ENCODE results near the gene TPT1.

The TPT1 gene

GRCh38 chr13:45341799-45342500 is 967 bp upstream of the TPT1 start:
- peak overlapping the region; percentile 94 for H3K4me3 ChIP-seq (ENCODE audit: low read length)
- H3K9me3 ChIP-seq (ENCODE audit: insufficient read depth, low read depth, low read length), result no peaks in the 10 kb centered on the region
- peak overlapping the region; percentile 52 for H3K27ac ChIP-seq (ENCODE audit: low read length)
- peak overlapping the region; percentile 93 for H3K9ac ChIP-seq (ENCODE audit: low read depth, low read length)
- no peaks in the 10 kb centered on the region for H3K27me3 ChIP-seq (ENCODE audit: insufficient read depth, low read length)
- H3K36me3 ChIP-seq (ENCODE audit: insufficient read depth, low read depth, low read length), result peaks cover 45% of the 10 kb centered on the region
- peaks cover 9% of the 10 kb centered on the region; the same call in 1 of the 2 replicates for H3K4me1 ChIP-seq (ENCODE audit: insufficient read depth, low read length)

- Histone ChIP-seq H3K9me3 (ENCODE audit: insufficient read depth, low read depth, low read length) (no peaks in the 10 kb centered on the region), H3K27me3 (ENCODE audit: insufficient read depth, low read length) (no peaks in the 10 kb centered on the region), H3K4me1 (ENCODE audit: insufficient read depth, low read length) (peaks cover 13% of the 10 kb centered on the region; the same call in 1 of the 2 replicates), H3K4me3 (ENCODE audit: low read length) (peak overlapping the region; percentile 94), H3K9ac (ENCODE audit: low read depth, low read length) (peak overlapping the region; percentile 99), H3K36me3 (ENCODE audit: insufficient read depth, low read depth, low read length) (peaks cover 56% of the 10 kb centered on the region), H3K27ac (ENCODE audit: low read length) (peak overlapping the region; percentile 95)
Measured at GRCh38 chr13:45340422-45341033, 455 bp downstream of the TPT1 start.

- H3K27me3 ChIP-seq (ENCODE audit: insufficient read depth, low read length), result no peaks in the 10 kb centered on the region
- no peaks in the 10 kb centered on the region for H3K9me3 ChIP-seq (ENCODE audit: insufficient read depth, low read depth, low read length)
- peak overlapping the region; percentile 95 for H3K27ac ChIP-seq (ENCODE audit: low read length)
- H3K36me3 ChIP-seq (ENCODE audit: insufficient read depth, low read depth, low read length), result peaks cover 63% of the 10 kb centered on the region
- peak overlapping the region; percentile 99 for H3K9ac ChIP-seq (ENCODE audit: low read depth, low read length)
- H3K4me1 ChIP-seq (ENCODE audit: insufficient read depth, low read length), result peaks cover 13% of the 10 kb centered on the region; the same call in 1 of the 2 replicates
- H3K4me3 ChIP-seq (ENCODE audit: low read length), result peak overlapping the region; percentile 94
Measured at GRCh38 chr13:45339867-45340266, 1.1 kb downstream of the TPT1 start.

- H3K4me3 ChIP-seq (ENCODE audit: low read length), result peak overlapping the region; percentile 94
- peaks cover 63% of the 10 kb centered on the region for H3K36me3 ChIP-seq (ENCODE audit: insufficient read depth, low read depth, low read length)
- no peaks in the 10 kb centered on the region for H3K27me3 ChIP-seq (ENCODE audit: insufficient read depth, low read length)
- no peaks in the 10 kb centered on the region for H3K9me3 ChIP-seq (ENCODE audit: insufficient read depth, low read depth, low read length)
- peaks cover 13% of the 10 kb centered on the region; the same call in 1 of the 2 replicates for H3K4me1 ChIP-seq (ENCODE audit: insufficient read depth, low read length)
- H3K27ac ChIP-seq (ENCODE audit: low read length), result no peak overlapping the region
- H3K9ac ChIP-seq (ENCODE audit: low read depth, low read length), result peak overlapping the region; percentile 99
Measured at GRCh38 chr13:45339399-45339798, 1.6 kb downstream of the TPT1 start.

- Histone ChIP-seq H3K9me3 (ENCODE audit: insufficient read depth, low read depth, low read length) (no peaks in the 10 kb centered on the region), H3K27ac (ENCODE audit: low read length) (no peak overlapping the region), H3K27me3 (ENCODE audit: insufficient read depth, low read length) (no peaks in the 10 kb centered on the region), H3K36me3 (ENCODE audit: insufficient read depth, low read depth, low read length) (peaks cover 65% of the 10 kb centered on the region), H3K4me3 (ENCODE audit: low read length) (no peak overlapping the region), H3K9ac (ENCODE audit: low read depth, low read length) (no peak overlapping the region), H3K4me1 (ENCODE audit: insufficient read depth, low read length) (peaks cover 13% of the 10 kb centered on the region; the same call in 1 of the 2 replicates)
Measured at GRCh38 chr13:45337803-45338202, 3.2 kb downstream of the TPT1 start.

- Histone ChIP-seq H3K4me1 (ENCODE audit: insufficient read depth, low read length) (peaks cover 13% of the 10 kb centered on the region; the same call in 1 of the 2 replicates), H3K36me3 (ENCODE audit: insufficient read depth, low read depth, low read length) (peaks cover 65% of the 10 kb centered on the region), H3K27ac (ENCODE audit: low read length) (no peak overlapping the region), H3K9ac (ENCODE audit: low read depth, low read length) (no peak overlapping the region), H3K27me3 (ENCODE audit: insufficient read depth, low read length) (no peaks in the 10 kb centered on the region), H3K4me3 (ENCODE audit: low read length) (no peak overlapping the region), H3K9me3 (ENCODE audit: insufficient read depth, low read depth, low read length) (no peaks in the 10 kb centered on the region)
Measured at GRCh38 chr13:45337395-45337794, 3.6 kb downstream of the TPT1 start.

GRCh38 chr13:45336025-45336800 is 4.8 kb downstream of the TPT1 start:
- Histone ChIP-seq H3K9me3 (ENCODE audit: insufficient read depth, low read depth, low read length) (no peaks in the 10 kb centered on the region), H3K36me3 (ENCODE audit: insufficient read depth, low read depth, low read length) (peaks cover 65% of the 10 kb centered on the region), H3K4me3 (ENCODE audit: low read length) (no peak overlapping the region), H3K9ac (ENCODE audit: low read depth, low read length) (no peak overlapping the region), H3K27me3 (ENCODE audit: insufficient read depth, low read length) (no peaks in the 10 kb centered on the region), H3K27ac (ENCODE audit: low read length) (no peak overlapping the region), H3K4me1 (ENCODE audit: insufficient read depth, low read length) (peaks cover 13% of the 10 kb centered on the region; the same call in 1 of the 2 replicates)

- no peaks in the 10 kb centered on the region for H3K27me3 ChIP-seq (ENCODE audit: insufficient read depth, low read length)
- no peak overlapping the region for H3K9ac ChIP-seq (ENCODE audit: low read depth, low read length)
- peaks cover 13% of the 10 kb centered on the region; the same call in 1 of the 2 replicates for H3K4me1 ChIP-seq (ENCODE audit: insufficient read depth, low read length)
- H3K36me3 ChIP-seq (ENCODE audit: insufficient read depth, low read depth, low read length), result peaks cover 65% of the 10 kb centered on the region
- no peaks in the 10 kb centered on the region for H3K9me3 ChIP-seq (ENCODE audit: insufficient read depth, low read depth, low read length)
- H3K27ac ChIP-seq (ENCODE audit: low read length), result no peak overlapping the region
- H3K4me3 ChIP-seq (ENCODE audit: low read length), result no peak overlapping the region
Measured at GRCh38 chr13:45335397-45336024, 5.5 kb downstream of the TPT1 start.

GRCh38 chr13:45333977-45334922 is 6.7 kb downstream of the TPT1 start:
- peaks cover 12% of the 10 kb centered on the region; the same call in 1 of the 2 replicates for H3K4me1 ChIP-seq (ENCODE audit: insufficient read depth, low read length)
- no peaks in the 10 kb centered on the region for H3K9me3 ChIP-seq (ENCODE audit: insufficient read depth, low read depth, low read length)
- no peak overlapping the region for H3K4me3 ChIP-seq (ENCODE audit: low read length)
- peaks cover 53% of the 10 kb centered on the region for H3K36me3 ChIP-seq (ENCODE audit: insufficient read depth, low read depth, low read length)
- no peaks in the 10 kb centered on the region for H3K27me3 ChIP-seq (ENCODE audit: insufficient read depth, low read length)
- H3K9ac ChIP-seq (ENCODE audit: low read depth, low read length), result no peak overlapping the region
- no peak overlapping the region for H3K27ac ChIP-seq (ENCODE audit: low read length)

GRCh38 chr13:45333251-45333976 is 7.6 kb downstream of the TPT1 start:
- peaks cover 44% of the 10 kb centered on the region for H3K36me3 ChIP-seq (ENCODE audit: insufficient read depth, low read depth, low read length)
- no peak overlapping the region for H3K4me3 ChIP-seq (ENCODE audit: low read length)
- no peaks in the 10 kb centered on the region for H3K9me3 ChIP-seq (ENCODE audit: insufficient read depth, low read depth, low read length)
- H3K27ac ChIP-seq (ENCODE audit: low read length), result no peak overlapping the region
- 0 out of 2 replicates have a peak, but pooled peaks cover 4% of the 10 kb centered on the region for H3K4me1 ChIP-seq (ENCODE audit: insufficient read depth, low read length)
- no peak overlapping the region for H3K9ac ChIP-seq (ENCODE audit: low read depth, low read length)
- no peaks in the 10 kb centered on the region for H3K27me3 ChIP-seq (ENCODE audit: insufficient read depth, low read length)
